ENCODE measurements around the gene IMPDH1.

- no peak for TF ChIP-seq POLR2AphosphoS5 (IDR thresholded peaks at IDR 0.05)
- no peak for TF ChIP-seq CTCF (IDR thresholded peaks at IDR 0.05)
Measured at GRCh38 chr7:128359939-128360338, 49.8 kb downstream of the IMPDH1 start.
